Measurements from ENCODE around the gene CLDN22. TPM values are rescaled to one million over a fixed set of nuclear protein-coding genes. Genes with fewer than 3 reads are reported as not detected.

Gene CLDN22
- total RNA-seq, 1 donor from 2014 or later: not detected

- H3K27ac ChIP-seq: no peak overlapping the region
- ATAC-seq (no peak), DNase-seq (no peak)
- intact Hi-C loops (cut with DNase I): no loop called here
- H3K36me3 ChIP-seq: peaks cover 35% of the 10 kb centered on the region
- TF ChIP-seq, protein P1, sequence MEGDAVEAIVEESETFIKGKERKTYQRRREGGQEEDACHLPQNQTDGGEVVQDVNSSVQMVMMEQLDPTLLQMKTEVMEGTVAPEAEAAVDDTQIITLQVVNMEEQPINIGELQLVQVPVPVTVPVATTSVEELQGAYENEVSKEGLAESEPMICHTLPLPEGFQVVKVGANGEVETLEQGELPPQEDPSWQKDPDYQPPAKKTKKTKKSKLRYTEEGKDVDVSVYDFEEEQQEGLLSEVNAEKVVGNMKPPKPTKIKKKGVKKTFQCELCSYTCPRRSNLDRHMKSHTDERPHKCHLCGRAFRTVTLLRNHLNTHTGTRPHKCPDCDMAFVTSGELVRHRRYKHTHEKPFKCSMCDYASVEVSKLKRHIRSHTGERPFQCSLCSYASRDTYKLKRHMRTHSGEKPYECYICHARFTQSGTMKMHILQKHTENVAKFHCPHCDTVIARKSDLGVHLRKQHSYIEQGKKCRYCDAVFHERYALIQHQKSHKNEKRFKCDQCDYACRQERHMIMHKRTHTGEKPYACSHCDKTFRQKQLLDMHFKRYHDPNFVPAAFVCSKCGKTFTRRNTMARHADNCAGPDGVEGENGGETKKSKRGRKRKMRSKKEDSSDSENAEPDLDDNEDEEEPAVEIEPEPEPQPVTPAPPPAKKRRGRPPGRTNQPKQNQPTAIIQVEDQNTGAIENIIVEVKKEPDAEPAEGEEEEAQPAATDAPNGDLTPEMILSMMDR (IDR thresholded peaks at IDR 0.05): no peak
- no peak overlapping the region for H3K4me3 ChIP-seq
- H3K27me3 ChIP-seq (ENCODE audit: low read depth): no peaks in the 10 kb centered on the region
- no peaks in the 10 kb centered on the region for H3K4me1 ChIP-seq
- H3K9me3 ChIP-seq: peaks cover 20% of the 10 kb centered on the region
Measured at GRCh38 chr4:183276106-183276505, 44.0 kb downstream of the CLDN22 start.

GRCh38 chr4:183272384-183272783 is 47.7 kb downstream of the CLDN22 start:
- H3K9me3 ChIP-seq: peaks cover 20% of the 10 kb centered on the region
- no peak overlapping the region for H3K4me3 ChIP-seq
- no peaks in the 10 kb centered on the region for H3K4me1 ChIP-seq
- H3K27me3 ChIP-seq (ENCODE audit: low read depth): no peaks in the 10 kb centered on the region
- no peak for DNase-seq
- peaks cover 60% of the 10 kb centered on the region for H3K36me3 ChIP-seq
- TF ChIP-seq, protein P1 (IDR thresholded peaks at IDR 0.05): no peak
- intact Hi-C loops (cut with DNase I): no loop called here
- H3K27ac ChIP-seq: no peak overlapping the region
- no peak for ATAC-seq

GRCh38 chr4:183268556-183268955 is 51.5 kb downstream of the CLDN22 start:
- Histone ChIP-seq H3K9me3 (no peaks in the 10 kb centered on the region), H3K4me3 (no peak overlapping the region), H3K36me3 (peaks cover 79% of the 10 kb centered on the region), H3K27me3 (ENCODE audit: low read depth) (no peaks in the 10 kb centered on the region), H3K4me1 (no peaks in the 10 kb centered on the region), H3K27ac (no peak overlapping the region)
- ATAC-seq (no peak), DNase-seq (no peak)
- TF ChIP-seq, protein P1 (IDR thresholded peaks at IDR 0.05): no peak
- intact Hi-C loops (cut with DNase I): no loop called here

Other genes starting within 250 kb of the CLDN22 start
- gene WWC2, start 221.0 kb downstream of the CLDN22 start, total RNA-seq: 109 TPM
- gene CLDN24, start 2.1 kb upstream of the CLDN22 start, total RNA-seq: not detected
- 15.4 TPM for gene CDKN2AIP, start 124.4 kb upstream of the CLDN22 start, total RNA-seq
- 9.5 TPM for gene ING2, start 184.8 kb upstream of the CLDN22 start, total RNA-seq

Data from lower lobe of right lung (tissue), 2 donors.